HEK293 (cell line): ENCODE data around the gene PLEKHA7.

Experiments used
- FEZF1 ChIP-seq: fragments of 450-650 bp; formaldehyde crosslinking; IDR thresholded peaks from 2 replicates; pipeline ENCODE4 v1.5.1; 2016; ENCODE audit warnings: missing biosample characterization, missing genetic modification characterization
- GLI4 ChIP-seq: fragments of 450-650 bp; formaldehyde crosslinking; IDR thresholded peaks from 2 replicates; pipeline ENCODE4 v1.5.1; 2016; ENCODE audit warnings: missing biosample characterization, missing genetic modification characterization
- HOXD13 ChIP-seq: sonication (generic); formaldehyde crosslinking; IDR thresholded peaks from 2 replicates; pipeline ENCODE4 v1.8.0; 2022; ENCODE audit warnings: missing genetic modification reagents, borderline replicate concordance
- KLF10 ChIP-seq: fragments of 450-650 bp; IDR thresholded peaks from 2 replicates; pipeline ENCODE4 v1.5.1; 2018; ENCODE audit warnings: missing biosample characterization, mild to moderate bottlenecking, missing genetic modification characterization
- SP3 ChIP-seq: fragments of 450-650 bp; formaldehyde crosslinking; IDR thresholded peaks from 2 replicates; pipeline ENCODE4 v1.5.1; 2016; ENCODE audit warnings: missing biosample characterization, missing genetic modification characterization
- YY1 ChIP-seq: fragments of 450-650 bp; formaldehyde crosslinking; IDR thresholded peaks from 2 replicates; pipeline ENCODE4 v1.5.1; 2018; ENCODE audit warnings: missing biosample characterization, missing genetic modification characterization
- YY2 ChIP-seq: fragments of 450-650 bp; formaldehyde crosslinking; IDR thresholded peaks from 2 replicates; pipeline ENCODE4 v1.5.1; 2016; ENCODE audit warnings: missing biosample characterization, missing genetic modification characterization
- ZNF175 ChIP-seq: fragments of 450-650 bp; formaldehyde crosslinking; IDR thresholded peaks from 2 replicates; pipeline ENCODE4 v1.5.1; 2016; ENCODE audit warnings: missing biosample characterization, missing genetic modification characterization
- ZNF274 ChIP-seq, 2 experiments: fragments of 200-500 bp in 1 of 2; fragments of 450-650 bp in 1 of 2; sonication (Bioruptor generic) in 1 of 2; formaldehyde crosslinking in 1 of 2; IDR thresholded peaks; 2 replicates each; pipeline versions ENCODE4 v1.5.1 to v1.6.1; 2014 to 2016; ENCODE audit warnings: borderline replicate concordance in 1 of 2, inconsistent platforms in 1 of 2, low read length in 1 of 2, missing biosample characterization in 1 of 2, missing genetic modification characterization in 1 of 2
- TF ChIP-seq, protein P1 (sequence below): fragments of 450-650 bp; formaldehyde crosslinking; IDR thresholded peaks from 2 replicates; pipeline ENCODE4 v1.5.1; 2016; ENCODE audit warnings: missing biosample characterization, missing genetic modification characterization
- TF ChIP-seq, protein P2 (sequence below): fragments of 450-650 bp; formaldehyde crosslinking; IDR thresholded peaks from 2 replicates; pipeline ENCODE4 v1.5.1; 2016; ENCODE audit warnings: missing biosample characterization, missing genetic modification characterization
- TF ChIP-seq, protein P3 (sequence below): fragments of 450-650 bp; formaldehyde crosslinking; IDR thresholded peaks from 2 replicates; pipeline ENCODE4 v1.5.1; 2016; ENCODE audit warnings: missing biosample characterization, missing genetic modification characterization
- TF ChIP-seq, protein P4 (sequence below): fragments of 450-650 bp; formaldehyde crosslinking; IDR thresholded peaks from 2 replicates; pipeline ENCODE4 v1.5.1; 2016; ENCODE audit warnings: missing biosample characterization, missing genetic modification characterization
- TF ChIP-seq, protein P5 (sequence below): fragments of 450-650 bp; formaldehyde crosslinking; IDR thresholded peaks from 2 replicates; pipeline ENCODE4 v1.5.1; 2016; ENCODE audit warnings: missing biosample characterization, missing genetic modification characterization, low read depth

DNA sequence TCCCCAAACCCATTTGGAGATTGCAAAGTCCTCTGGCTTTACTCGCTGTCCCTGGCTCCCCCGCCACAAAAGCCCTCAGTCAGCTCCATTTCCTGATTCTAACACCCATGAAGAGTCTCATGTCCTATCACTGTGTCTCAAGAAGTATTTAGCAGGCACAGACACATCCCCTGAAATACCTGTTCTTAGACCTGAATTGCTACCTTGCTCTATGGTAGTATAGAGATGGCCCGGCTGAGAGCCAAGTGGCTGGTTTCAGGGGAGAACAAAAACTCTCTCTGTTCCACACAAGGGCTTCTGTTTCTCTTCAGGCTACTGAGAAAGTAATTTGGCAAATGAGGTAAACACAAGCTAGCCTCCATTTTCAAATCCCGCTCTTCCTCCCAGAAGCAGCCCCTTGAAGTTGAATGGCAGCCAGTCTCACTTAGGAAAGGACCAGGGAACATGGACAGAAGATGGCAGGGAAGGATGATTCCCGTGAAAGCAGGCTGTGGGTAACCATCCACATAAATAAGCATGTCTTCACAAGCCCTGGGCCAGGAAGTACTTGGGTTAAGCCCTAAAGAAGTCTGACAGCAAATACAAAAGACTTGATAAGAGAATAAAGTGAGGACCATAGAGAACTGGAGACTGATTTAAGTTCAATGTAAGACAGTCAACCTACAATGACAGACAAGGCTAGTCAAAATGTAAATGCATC, 138.0 kb downstream of the PLEKHA7 start:
- TF ChIP-seq, protein P1, sequence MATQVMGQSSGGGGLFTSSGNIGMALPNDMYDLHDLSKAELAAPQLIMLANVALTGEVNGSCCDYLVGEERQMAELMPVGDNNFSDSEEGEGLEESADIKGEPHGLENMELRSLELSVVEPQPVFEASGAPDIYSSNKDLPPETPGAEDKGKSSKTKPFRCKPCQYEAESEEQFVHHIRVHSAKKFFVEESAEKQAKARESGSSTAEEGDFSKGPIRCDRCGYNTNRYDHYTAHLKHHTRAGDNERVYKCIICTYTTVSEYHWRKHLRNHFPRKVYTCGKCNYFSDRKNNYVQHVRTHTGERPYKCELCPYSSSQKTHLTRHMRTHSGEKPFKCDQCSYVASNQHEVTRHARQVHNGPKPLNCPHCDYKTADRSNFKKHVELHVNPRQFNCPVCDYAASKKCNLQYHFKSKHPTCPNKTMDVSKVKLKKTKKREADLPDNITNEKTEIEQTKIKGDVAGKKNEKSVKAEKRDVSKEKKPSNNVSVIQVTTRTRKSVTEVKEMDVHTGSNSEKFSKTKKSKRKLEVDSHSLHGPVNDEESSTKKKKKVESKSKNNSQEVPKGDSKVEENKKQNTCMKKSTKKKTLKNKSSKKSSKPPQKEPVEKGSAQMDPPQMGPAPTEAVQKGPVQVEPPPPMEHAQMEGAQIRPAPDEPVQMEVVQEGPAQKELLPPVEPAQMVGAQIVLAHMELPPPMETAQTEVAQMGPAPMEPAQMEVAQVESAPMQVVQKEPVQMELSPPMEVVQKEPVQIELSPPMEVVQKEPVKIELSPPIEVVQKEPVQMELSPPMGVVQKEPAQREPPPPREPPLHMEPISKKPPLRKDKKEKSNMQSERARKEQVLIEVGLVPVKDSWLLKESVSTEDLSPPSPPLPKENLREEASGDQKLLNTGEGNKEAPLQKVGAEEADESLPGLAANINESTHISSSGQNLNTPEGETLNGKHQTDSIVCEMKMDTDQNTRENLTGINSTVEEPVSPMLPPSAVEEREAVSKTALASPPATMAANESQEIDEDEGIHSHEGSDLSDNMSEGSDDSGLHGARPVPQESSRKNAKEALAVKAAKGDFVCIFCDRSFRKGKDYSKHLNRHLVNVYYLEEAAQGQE = no peak
- TF ChIP-seq, protein P2, sequence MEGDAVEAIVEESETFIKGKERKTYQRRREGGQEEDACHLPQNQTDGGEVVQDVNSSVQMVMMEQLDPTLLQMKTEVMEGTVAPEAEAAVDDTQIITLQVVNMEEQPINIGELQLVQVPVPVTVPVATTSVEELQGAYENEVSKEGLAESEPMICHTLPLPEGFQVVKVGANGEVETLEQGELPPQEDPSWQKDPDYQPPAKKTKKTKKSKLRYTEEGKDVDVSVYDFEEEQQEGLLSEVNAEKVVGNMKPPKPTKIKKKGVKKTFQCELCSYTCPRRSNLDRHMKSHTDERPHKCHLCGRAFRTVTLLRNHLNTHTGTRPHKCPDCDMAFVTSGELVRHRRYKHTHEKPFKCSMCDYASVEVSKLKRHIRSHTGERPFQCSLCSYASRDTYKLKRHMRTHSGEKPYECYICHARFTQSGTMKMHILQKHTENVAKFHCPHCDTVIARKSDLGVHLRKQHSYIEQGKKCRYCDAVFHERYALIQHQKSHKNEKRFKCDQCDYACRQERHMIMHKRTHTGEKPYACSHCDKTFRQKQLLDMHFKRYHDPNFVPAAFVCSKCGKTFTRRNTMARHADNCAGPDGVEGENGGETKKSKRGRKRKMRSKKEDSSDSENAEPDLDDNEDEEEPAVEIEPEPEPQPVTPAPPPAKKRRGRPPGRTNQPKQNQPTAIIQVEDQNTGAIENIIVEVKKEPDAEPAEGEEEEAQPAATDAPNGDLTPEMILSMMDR (tag by site-specific recombination) = no peak
- TF ChIP-seq ZNF274 (IDR thresholded peaks at IDR 0.05; ENCODE audit: low read length) (no peak), ZNF274 (tag by site-specific recombination; IDR thresholded peaks at IDR 0.05; ENCODE audit: borderline replicate concordance) (no peak), HOXD13 (CRISPR knock-in tag) (no peak), ZNF175 (no peak), SP3 (tag by site-specific recombination) (no peak), FEZF1 (tag by site-specific recombination) (no peak), GLI4 (no peak), KLF10 (no peak), YY2 (tag by site-specific recombination) (no peak), YY1 (tag by site-specific recombination) (no peak)
- TF ChIP-seq, protein P3, sequence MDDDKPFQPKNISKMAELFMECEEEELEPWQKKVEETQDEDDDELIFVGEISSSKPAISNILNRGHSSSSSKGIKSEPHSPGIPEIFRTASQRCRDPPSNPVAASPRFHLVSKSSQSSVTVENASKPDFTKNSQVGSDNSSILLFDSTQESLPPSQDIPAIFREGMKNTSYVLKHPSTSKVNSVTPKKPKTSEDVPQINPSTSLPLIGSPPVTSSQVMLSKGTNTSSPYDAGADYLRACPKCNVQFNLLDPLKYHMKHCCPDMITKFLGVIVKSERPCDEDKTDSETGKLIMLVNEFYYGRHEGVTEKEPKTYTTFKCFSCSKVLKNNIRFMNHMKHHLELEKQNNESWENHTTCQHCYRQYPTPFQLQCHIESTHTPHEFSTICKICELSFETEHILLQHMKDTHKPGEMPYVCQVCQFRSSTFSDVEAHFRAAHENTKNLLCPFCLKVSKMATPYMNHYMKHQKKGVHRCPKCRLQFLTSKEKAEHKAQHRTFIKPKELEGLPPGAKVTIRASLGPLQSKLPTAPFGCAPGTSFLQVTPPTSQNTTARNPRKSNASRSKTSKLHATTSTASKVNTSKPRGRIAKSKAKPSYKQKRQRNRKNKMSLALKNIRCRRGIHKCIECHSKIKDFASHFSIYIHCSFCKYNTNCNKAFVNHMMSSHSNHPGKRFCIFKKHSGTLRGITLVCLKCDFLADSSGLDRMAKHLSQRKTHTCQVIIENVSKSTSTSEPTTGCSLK (tag by site-specific recombination) = no peak
- TF ChIP-seq, protein P4, sequence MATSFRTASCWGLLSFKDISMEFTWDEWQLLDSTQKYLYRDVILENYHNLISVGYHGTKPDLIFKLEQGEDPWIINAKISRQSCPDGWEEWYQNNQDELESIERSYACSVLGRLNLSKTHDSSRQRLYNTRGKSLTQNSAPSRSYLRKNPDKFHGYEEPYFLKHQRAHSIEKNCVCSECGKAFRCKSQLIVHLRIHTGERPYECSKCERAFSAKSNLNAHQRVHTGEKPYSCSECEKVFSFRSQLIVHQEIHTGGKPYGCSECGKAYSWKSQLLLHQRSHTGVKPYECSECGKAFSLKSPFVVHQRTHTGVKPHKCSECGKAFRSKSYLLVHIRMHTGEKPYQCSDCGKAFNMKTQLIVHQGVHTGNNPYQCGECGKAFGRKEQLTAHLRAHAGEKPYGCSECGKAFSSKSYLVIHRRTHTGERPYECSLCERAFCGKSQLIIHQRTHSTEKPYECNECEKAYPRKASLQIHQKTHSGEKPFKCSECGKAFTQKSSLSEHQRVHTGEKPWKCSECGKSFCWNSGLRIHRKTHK (tag by site-specific recombination) = no peak
- TF ChIP-seq, protein P5, sequence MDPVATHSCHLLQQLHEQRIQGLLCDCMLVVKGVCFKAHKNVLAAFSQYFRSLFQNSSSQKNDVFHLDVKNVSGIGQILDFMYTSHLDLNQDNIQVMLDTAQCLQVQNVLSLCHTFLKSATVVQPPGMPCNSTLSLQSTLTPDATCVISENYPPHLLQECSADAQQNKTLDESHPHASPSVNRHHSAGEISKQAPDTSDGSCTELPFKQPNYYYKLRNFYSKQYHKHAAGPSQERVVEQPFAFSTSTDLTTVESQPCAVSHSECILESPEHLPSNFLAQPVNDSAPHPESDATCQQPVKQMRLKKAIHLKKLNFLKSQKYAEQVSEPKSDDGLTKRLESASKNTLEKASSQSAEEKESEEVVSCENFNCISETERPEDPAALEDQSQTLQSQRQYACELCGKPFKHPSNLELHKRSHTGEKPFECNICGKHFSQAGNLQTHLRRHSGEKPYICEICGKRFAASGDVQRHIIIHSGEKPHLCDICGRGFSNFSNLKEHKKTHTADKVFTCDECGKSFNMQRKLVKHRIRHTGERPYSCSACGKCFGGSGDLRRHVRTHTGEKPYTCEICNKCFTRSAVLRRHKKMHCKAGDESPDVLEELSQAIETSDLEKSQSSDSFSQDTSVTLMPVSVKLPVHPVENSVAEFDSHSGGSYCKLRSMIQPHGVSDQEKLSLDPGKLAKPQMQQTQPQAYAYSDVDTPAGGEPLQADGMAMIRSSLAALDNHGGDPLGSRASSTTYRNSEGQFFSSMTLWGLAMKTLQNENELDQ (tag by site-specific recombination) = no peak
